ENCODE data around the gene PLXNA4.
A peak's percentile ranks its signal among the peaks of the same experiment; 100 is the strongest.

The PLXNA4 gene, protein sequence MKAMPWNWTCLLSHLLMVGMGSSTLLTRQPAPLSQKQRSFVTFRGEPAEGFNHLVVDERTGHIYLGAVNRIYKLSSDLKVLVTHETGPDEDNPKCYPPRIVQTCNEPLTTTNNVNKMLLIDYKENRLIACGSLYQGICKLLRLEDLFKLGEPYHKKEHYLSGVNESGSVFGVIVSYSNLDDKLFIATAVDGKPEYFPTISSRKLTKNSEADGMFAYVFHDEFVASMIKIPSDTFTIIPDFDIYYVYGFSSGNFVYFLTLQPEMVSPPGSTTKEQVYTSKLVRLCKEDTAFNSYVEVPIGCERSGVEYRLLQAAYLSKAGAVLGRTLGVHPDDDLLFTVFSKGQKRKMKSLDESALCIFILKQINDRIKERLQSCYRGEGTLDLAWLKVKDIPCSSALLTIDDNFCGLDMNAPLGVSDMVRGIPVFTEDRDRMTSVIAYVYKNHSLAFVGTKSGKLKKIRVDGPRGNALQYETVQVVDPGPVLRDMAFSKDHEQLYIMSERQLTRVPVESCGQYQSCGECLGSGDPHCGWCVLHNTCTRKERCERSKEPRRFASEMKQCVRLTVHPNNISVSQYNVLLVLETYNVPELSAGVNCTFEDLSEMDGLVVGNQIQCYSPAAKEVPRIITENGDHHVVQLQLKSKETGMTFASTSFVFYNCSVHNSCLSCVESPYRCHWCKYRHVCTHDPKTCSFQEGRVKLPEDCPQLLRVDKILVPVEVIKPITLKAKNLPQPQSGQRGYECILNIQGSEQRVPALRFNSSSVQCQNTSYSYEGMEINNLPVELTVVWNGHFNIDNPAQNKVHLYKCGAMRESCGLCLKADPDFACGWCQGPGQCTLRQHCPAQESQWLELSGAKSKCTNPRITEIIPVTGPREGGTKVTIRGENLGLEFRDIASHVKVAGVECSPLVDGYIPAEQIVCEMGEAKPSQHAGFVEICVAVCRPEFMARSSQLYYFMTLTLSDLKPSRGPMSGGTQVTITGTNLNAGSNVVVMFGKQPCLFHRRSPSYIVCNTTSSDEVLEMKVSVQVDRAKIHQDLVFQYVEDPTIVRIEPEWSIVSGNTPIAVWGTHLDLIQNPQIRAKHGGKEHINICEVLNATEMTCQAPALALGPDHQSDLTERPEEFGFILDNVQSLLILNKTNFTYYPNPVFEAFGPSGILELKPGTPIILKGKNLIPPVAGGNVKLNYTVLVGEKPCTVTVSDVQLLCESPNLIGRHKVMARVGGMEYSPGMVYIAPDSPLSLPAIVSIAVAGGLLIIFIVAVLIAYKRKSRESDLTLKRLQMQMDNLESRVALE (N-terminal part only)

DNA sequence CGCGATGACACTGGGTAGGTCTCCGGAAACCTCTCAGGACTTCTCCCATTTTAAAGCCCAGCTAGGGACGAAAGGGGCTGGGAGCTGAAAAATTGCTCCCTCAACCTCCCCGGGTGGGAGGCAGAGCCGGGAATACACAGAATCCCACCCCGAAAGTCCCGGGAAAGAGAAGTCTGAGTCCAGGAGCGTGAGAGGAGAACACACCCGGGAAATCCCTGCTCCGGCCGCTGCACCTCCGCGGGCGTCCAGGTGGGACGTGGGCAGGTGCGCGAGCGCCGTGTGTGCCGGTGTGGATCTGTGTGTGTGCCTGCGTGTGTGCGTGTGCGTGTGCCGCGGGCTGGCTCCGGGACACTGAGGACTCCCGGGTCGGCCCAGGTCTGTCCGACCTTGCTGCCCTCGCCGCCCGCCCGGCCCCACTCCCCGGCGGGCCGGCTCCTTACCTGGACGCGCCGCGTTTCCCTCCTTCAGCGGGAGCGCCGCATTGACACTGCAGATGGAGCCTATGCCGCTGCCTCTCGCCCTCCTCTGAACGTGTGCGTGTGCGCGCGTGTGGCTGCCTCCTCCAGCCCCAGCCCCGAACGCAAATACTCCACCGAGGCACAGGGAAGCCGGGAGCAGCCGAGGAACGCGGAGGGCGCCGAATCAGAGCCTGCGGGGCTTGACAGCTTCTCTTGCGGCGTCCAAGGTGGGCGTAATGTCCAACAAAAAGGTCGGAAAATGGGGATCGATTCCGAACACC lies at the start of gene PLXNA4:
PLXNA4 (minus strand) TSS at position 489 of the 739 bp plus-strand sequence. CDS start 67,777 bp downstream, outside the sequence.
- Mint-ChIP-seq H3K27me3 (peaks cover 71 to 89% of the 10 kb centered on the region in 2 donors), H3K9me3 (no peaks in the 10 kb centered on the region), H3K27ac (no peak within 1 kb of the TSS), H3K36me3 (peaks cover 0 to 9% of the 10 kb centered on the region in 2 donors), H3K4me1 (peaks cover 11 to 16% of the 10 kb centered on the region in 2 donors), H3K4me3 (peak within 1 kb of the TSS; percentile 13 to 58)
- ATAC-seq (replicated peaks), result no peak
- DNase-seq, result no peak

DNA sequence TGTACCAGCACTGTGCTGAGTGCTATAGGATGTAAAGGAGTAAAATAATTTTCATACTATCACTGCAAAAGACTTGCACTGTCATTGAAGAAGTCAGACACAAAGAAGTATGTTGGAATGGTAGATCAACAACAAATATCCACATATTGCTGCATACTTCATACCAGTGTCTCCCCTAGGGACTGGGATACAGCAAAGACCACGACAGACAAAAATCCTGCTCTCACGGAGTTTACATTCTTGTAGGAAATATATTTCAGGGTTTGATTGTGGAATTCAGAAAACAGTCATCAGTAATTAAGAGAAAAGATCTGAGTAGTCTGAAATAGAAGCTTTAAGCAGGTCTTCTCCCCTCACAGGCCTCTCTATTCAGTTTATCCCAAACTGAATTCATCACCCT lies 49.4 kb upstream of the PLXNA4 start:
- Mint-ChIP-seq H3K27ac (no peak overlapping the region), H3K4me3 (no peak overlapping the region), H3K9me3 (no peaks in the 10 kb centered on the region), H3K4me1 (no peaks in the 10 kb centered on the region), H3K36me3 (no peaks in the 10 kb centered on the region), H3K27me3 (no peaks in the 10 kb centered on the region)
- no peak for ATAC-seq (replicated peaks)
- no peak for DNase-seq

DNA sequence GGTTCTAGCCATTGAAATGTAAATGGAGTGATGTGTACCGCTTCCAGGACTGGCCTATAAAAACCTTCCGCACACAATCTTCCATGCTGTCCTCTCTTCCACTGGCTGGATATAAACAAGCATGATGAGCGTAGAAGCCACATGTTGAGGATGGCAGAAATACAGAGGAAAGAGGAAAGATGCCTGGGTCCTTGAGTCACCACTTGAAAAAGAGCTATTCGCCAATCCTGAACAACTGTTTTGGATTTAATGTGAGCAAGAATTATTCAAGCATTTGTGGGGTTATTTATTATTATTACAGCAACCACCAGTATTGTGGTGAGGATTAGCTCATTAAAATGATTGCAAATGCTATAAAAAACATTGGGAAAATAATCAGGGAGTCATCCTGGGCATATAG lies 45.8 kb upstream of the PLXNA4 start:
- DNase-seq (no peak), ATAC-seq (replicated peaks) (no peak)
- Mint-ChIP-seq H3K36me3 (no peaks in the 10 kb centered on the region), H3K27ac (no peak overlapping the region), H3K4me1 (no peaks in the 10 kb centered on the region), H3K9me3 (no peaks in the 10 kb centered on the region), H3K4me3 (no peak overlapping the region), H3K27me3 (no peaks in the 10 kb centered on the region)

DNA sequence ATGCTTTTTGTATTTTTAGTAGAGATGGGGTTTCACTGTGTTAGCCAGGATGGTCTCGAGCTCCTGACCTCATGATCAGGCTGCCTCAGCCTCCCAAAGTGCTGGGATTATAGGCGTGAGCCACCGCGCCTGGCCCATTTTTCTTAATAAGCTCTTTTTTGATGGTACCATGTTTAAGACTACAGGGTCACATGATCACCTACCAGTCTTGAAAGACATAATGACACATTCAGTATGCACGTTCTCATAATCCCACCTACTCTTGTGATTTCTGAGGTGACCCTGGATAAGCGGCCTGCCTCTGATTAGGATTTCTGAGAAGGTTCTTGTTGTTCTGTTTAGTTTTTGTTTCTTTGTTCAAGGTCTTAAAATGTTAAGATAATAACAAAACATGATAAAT lies 43.7 kb upstream of the PLXNA4 start:
- H3K27me3 Mint-ChIP-seq, result peaks cover 10% of the 10 kb centered on the region in 2 donors
- no peak overlapping the region for H3K27ac Mint-ChIP-seq
- no peak overlapping the region for H3K4me3 Mint-ChIP-seq
- no peak for ATAC-seq (replicated peaks)
- no peak for DNase-seq
- peaks cover under 1% of the 10 kb centered on the region in 2 donors for H3K4me1 Mint-ChIP-seq
- no peaks in the 10 kb centered on the region for H3K36me3 Mint-ChIP-seq
- H3K9me3 Mint-ChIP-seq, result no peaks in the 10 kb centered on the region

DNA sequence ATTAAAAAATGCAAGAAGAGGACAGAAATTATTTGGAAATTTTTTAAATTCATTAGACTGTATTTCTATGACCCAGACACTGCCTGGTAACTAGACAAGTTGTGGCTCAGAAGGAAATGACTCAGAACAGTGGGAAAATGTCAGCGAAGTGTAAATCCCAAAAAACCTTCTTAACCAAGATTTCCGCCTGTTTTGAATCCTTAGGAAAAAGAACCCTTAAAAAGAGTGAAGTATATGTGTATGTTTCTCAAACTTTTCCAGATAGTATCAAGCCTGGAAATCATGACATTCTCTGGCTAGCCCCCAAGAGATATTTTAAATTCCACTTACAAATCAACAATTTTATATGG lies 42.7 kb upstream of the PLXNA4 start:
- no peak for DNase-seq
- no peaks in the 10 kb centered on the region for H3K36me3 Mint-ChIP-seq
- no peak overlapping the region for H3K27ac Mint-ChIP-seq
- no peak overlapping the region for H3K4me3 Mint-ChIP-seq
- peaks cover 8 to 11% of the 10 kb centered on the region in 2 donors for H3K4me1 Mint-ChIP-seq
- ATAC-seq (replicated peaks), result no peak
- no peaks in the 10 kb centered on the region for H3K9me3 Mint-ChIP-seq
- H3K27me3 Mint-ChIP-seq, result peaks cover 18 to 20% of the 10 kb centered on the region in 2 donors

DNA sequence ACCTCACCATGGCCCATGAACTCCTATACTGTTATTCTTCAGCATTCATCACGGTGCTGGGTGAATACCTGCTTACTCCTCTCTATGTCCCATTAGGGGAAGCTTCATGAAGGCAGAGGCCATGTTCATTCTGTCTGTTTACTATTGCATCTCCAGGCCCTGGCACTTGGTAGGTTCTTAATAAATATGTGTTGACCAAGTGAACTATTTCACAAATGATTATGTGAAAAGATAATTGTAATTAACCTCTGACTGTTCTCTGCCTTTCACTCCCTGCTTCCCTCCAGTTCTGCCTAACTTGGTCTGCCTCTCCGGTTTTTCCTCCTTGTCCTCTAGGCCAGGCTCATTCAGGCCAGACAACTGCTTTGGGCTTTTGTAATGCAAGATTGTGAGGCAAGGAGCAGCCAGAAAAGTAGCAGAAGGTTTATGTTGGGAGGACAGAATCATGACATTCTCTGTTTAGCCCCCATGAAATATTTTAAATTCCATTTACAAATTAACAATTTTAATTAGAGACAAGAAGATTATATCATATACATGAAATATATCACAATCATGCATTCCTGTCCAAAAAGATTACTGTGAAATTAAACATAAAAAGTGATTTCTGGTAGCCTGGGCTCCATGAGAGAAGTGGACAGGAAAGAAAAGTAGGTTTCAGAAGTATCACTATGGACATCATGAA lies 42.1 kb upstream of the PLXNA4 start:
- no peak for ATAC-seq (replicated peaks)
- no peak overlapping the region for H3K4me3 Mint-ChIP-seq
- H3K9me3 Mint-ChIP-seq, result no peaks in the 10 kb centered on the region
- H3K27ac Mint-ChIP-seq, result no peak overlapping the region
- DNase-seq, result no peak
- peaks cover 8 to 11% of the 10 kb centered on the region in 2 donors for H3K4me1 Mint-ChIP-seq
- H3K27me3 Mint-ChIP-seq, result peaks cover 23 to 25% of the 10 kb centered on the region in 2 donors
- no peaks in the 10 kb centered on the region for H3K36me3 Mint-ChIP-seq

DNA sequence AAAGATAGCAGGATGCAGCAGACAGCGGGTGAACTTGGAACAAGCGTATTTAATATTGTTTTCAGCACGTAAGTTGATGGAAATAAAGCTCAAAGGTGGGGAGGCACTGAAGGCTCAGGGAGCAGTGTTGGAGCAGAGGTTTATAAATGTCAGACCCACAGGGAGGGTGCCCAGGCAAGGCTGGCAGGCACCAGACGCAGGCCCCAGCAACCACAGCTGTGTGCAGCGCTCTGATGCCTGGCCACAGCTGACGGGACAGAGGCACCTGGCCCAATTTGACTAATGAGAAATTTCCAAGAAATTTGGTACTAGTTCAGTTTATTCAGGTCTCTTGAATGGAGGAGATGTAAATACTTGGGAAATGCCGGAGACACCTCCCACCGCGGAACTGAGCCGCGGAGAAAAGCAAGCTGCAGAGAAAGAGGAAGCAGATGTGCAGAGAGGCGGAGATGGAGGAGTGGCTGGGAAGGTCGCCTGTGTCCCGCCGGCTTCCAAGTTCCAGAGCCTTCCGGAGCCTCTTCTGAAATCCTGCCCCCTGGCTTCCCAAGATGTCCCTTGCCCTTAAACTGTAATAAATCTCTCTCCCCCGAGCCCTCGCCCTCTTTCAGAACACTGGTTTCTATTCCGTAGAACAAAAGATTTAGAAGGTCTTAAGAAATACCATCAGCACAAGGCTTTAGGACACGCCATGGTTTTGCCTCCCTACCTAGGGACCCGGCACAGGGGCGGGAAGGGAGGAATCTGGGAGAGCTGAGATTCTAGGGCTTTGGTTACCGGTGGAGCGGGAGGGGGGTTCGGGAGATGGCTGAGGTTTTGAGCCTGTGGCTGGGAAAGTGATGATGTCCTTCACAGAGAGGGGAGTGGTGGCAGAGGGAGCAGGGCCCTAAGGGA lies 38.4 kb upstream of the PLXNA4 start:
- ATAC-seq (replicated peaks), result peak; percentile 41 to 71
- Mint-ChIP-seq H3K27ac (no peak overlapping the region), H3K36me3 (no peaks in the 10 kb centered on the region), H3K9me3 (no peaks in the 10 kb centered on the region), H3K4me1 (peaks cover 8 to 11% of the 10 kb centered on the region in 2 donors), H3K27me3 (peaks cover 29 to 37% of the 10 kb centered on the region in 2 donors), H3K4me3 (peak overlapping the region; percentile 59 to 76)
- DNase-seq, result no peak

DNA sequence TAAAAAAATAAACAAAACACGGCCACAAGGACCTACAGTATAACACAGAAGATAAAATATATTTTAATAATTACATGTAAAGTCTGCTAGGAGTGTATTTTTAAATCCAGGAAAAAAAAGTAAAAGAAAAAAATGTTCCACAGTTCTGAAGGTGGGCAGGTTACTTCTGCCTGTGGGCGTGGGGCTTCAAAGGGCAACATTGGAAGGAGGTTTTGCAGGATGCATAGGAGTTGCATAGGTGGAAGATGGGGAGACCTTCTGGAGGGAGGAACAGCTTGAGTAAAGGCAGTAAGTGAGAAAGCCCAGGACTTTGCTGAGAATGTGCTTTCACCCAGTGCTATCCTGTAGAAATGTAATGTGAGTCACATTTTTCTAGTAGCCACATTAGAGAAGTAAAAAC lies 37.5 kb upstream of the PLXNA4 start:
- DNase-seq, result no peak
- H3K27ac Mint-ChIP-seq, result no peak overlapping the region
- no peak for ATAC-seq (replicated peaks)
- no peaks in the 10 kb centered on the region for H3K36me3 Mint-ChIP-seq
- H3K9me3 Mint-ChIP-seq, result no peaks in the 10 kb centered on the region
- peaks cover 8 to 11% of the 10 kb centered on the region in 2 donors for H3K4me1 Mint-ChIP-seq
- peaks cover 29 to 37% of the 10 kb centered on the region in 2 donors for H3K27me3 Mint-ChIP-seq
- H3K4me3 Mint-ChIP-seq, result no peak overlapping the region

DNA sequence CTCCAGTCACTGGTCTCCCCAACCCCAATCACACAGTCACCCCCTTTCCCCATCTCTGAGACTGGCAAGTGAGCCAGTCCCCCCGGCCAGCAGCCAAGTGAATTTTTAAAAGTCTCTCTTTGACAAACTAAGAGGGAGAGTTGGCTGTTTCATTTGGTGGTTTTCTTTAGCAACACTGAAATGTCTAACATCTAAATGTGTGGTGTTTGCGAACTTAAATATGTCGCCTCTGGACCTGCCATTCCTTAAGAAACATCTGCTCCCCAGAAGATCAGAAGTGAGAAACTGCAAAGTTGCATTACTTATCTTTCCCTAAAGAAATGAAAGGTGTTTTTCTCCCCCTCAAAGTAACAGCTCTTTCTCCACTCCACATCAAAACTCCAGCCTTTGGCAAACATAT lies 34.7 kb upstream of the PLXNA4 start:
- Mint-ChIP-seq H3K4me3 (no peak overlapping the region), H3K27ac (no peak overlapping the region), H3K27me3 (peaks cover 28 to 35% of the 10 kb centered on the region in 2 donors), H3K36me3 (no peaks in the 10 kb centered on the region), H3K4me1 (peaks cover 8 to 11% of the 10 kb centered on the region in 2 donors), H3K9me3 (no peaks in the 10 kb centered on the region)
- no peak for ATAC-seq (replicated peaks)
- DNase-seq, result no peak

DNA sequence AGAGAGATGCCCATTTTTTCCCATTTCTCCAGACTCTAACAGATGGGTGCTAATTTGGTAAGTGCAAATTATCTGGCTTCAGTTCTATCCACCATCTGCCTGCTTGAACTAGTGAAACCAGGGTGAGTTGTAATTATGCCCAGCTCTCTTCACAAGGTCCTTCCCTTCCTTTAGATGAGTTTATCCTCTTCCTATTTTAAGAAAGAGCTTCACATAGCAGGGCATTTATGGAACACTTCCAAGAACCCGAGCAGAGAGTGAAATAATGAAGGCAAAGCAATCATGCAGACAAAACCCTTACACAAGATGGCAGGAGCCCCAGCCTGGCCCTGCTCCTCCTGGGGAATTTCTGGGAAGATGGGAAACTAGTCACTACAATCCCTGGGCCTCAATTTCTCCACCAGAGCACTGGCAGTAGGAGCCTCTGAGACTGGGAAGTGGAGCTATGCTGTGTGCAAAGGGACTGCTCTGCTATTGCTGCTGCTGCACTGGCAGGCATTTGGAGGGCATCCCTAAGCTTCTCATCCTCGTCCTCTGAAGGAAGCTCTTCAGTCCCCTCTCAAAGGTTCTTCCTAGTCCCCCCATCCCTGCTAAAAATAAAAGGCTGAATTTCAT lies 33.7 kb upstream of the PLXNA4 start:
- Mint-ChIP-seq H3K4me3 (no peak overlapping the region), H3K4me1 (peaks cover 8 to 11% of the 10 kb centered on the region in 2 donors), H3K27ac (no peak overlapping the region), H3K27me3 (peaks cover 27 to 30% of the 10 kb centered on the region in 2 donors), H3K36me3 (no peaks in the 10 kb centered on the region), H3K9me3 (no peaks in the 10 kb centered on the region)
- ATAC-seq (replicated peaks) (no peak), DNase-seq (no peak)

DNA sequence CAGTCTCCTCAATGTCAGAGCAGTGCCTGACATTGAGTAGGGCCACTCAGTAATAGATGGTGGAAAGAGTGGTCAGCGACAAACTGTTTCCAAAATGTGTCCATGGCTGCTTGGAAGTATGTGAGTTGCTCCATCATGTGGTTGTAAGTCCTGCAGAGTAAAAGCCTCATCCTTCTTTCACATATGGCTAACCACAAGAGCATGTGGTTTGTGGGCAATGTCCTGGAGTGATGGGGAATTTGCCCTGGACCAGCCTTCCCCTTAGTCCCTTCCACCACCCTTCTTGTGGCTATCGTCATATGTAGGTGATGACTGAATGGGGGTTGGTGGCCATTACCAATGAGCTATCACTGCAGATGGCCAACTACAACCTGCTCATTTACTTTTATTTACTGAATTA lies 33.0 kb upstream of the PLXNA4 start:
- ATAC-seq (replicated peaks) (no peak), DNase-seq (no peak)
- Mint-ChIP-seq H3K4me3 (no peak overlapping the region), H3K27me3 (peaks cover 23 to 27% of the 10 kb centered on the region in 2 donors), H3K9me3 (no peaks in the 10 kb centered on the region), H3K4me1 (peaks cover 1 to 3% of the 10 kb centered on the region in 2 donors), H3K36me3 (no peaks in the 10 kb centered on the region), H3K27ac (no peak overlapping the region)

DNA sequence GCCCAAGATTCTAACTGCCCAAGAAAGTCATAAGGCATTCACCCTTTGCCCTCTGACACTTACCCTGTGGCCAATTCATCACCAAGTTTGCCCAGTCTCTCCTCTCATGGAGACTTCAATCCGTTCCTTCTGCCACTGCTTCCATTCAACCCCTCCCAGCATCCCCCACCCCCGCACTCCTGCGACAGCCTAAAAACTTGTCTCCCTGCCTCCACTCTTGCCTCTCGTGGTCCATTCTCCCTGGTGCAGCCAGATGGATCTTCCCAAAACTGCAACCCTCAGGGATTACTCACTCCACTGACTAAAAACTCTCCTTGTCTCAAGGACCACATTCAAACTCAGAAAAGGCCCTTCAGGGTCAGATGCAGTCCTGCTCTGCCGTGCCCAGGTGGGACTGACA lies 32.3 kb upstream of the PLXNA4 start:
- peaks cover 18 to 20% of the 10 kb centered on the region in 2 donors for H3K27me3 Mint-ChIP-seq

More for the DNA sequence above, 32.3 kb upstream of the PLXNA4 start:
- no peaks in the 10 kb centered on the region for H3K36me3 Mint-ChIP-seq
- no peak for DNase-seq
- no peaks in the 10 kb centered on the region for H3K9me3 Mint-ChIP-seq
- H3K4me1 Mint-ChIP-seq, result no peaks in the 10 kb centered on the region
- H3K27ac Mint-ChIP-seq, result no peak overlapping the region
- no peak overlapping the region for H3K4me3 Mint-ChIP-seq
- ATAC-seq (replicated peaks), result no peak

All from stimulated activated naive B cell treated with anti-CD40 and anti-IgM and Interleukin-4, amounts not matched to agents 10 μg/mL and 1 μg/mL and 100 μg/mL, for 72 hours (primary cell).